Head of caudate nucleus (tissue), 42 donors: ENCODE results near the gene TMPRSS3.

ENCODE experiments used
- DNase-seq, 42 donors: peaks; one replicate each; pipeline versions ENCODE4 v3.0.0 to v3.0.0-alpha.2; 2020 to 2021; ENCODE audit warnings: mixed read lengths in 7 of 42
- intact Hi-C: fragments of 100-400 bp; cut with DNase I; formaldehyde crosslinking; loops from one replicate; pipeline ENCODE4 v1.15.0; 2022

Gene TMPRSS3

GRCh38 chr21:42346441-42346840 lies 49.4 kb downstream of the TMPRSS3 start:
- peak in 1 of 42 donors; percentile 32 for DNase-seq
- intact Hi-C loops, result no loop called here

GRCh38 chr21:42344631-42345030 lies 51.2 kb downstream of the TMPRSS3 start:
- no peak for DNase-seq
- intact Hi-C loops, result no loop called here

- peak in 1 of 42 donors; percentile 29 for DNase-seq
These were observed 51.8 kb downstream of the TMPRSS3 start for GRCh38 chr21:42343963-42344510.

GRCh38 chr21:42343556-42343955 lies 52.3 kb downstream of the TMPRSS3 start:
- DNase-seq, result peak in 1 of 42 donors; percentile 22
- intact Hi-C loops, result no loop called here

More at GRCh38 chr21:42343963-42344510, 51.8 kb downstream of the TMPRSS3 start:
- intact Hi-C loops, result no loop called here

GRCh38 chr21:42343101-42343500 lies 52.8 kb downstream of the TMPRSS3 start:
- intact Hi-C loops, result no loop called here
- peak in 1 of 42 donors; percentile 21 for DNase-seq

- intact Hi-C loops, result no loop called here
These were observed 53.9 kb downstream of the TMPRSS3 start for GRCh38 chr21:42341776-42342542.

GRCh38 chr21:42340187-42341050 lies 55.4 kb downstream of the TMPRSS3 start:
- intact Hi-C loops, result no loop called here
- peak in 1 of 42 donors; percentile 19 for DNase-seq

More at GRCh38 chr21:42341776-42342542, 53.9 kb downstream of the TMPRSS3 start:
- peak in 1 of 42 donors; percentile 35 for DNase-seq

GRCh38 chr21:42338729-42339715 lies 56.8 kb downstream of the TMPRSS3 start:
- intact Hi-C loops, result no loop called here
- peak in 1 of 42 donors; percentile 30 for DNase-seq

- DNase-seq, result peak; percentile 55 to 91 (median 79)
- intact Hi-C loops, result no loop called here
These were observed 57.8 kb downstream of the TMPRSS3 start for GRCh38 chr21:42337830-42338728.

GRCh38 chr21:42337276-42337675 lies 58.6 kb downstream of the TMPRSS3 start:
- intact Hi-C loops, result no loop called here
- DNase-seq, result no peak

GRCh38 chr21:42336054-42336453 lies 59.8 kb downstream of the TMPRSS3 start:
- peak in 1 of 42 donors; percentile 22 for DNase-seq
- intact Hi-C loops, result no loop called here

GRCh38 chr21:42332557-42333317 lies 63.1 kb downstream of the TMPRSS3 start:
- intact Hi-C loops, result no loop called here
- no peak for DNase-seq

GRCh38 chr21:42331660-42332059 lies 64.2 kb downstream of the TMPRSS3 start:
- no peak for DNase-seq

GRCh38 chr21:42330380-42331371 lies 65.2 kb downstream of the TMPRSS3 start:
- no peak for DNase-seq
- intact Hi-C loops, result no loop called here

More at GRCh38 chr21:42331660-42332059, 64.2 kb downstream of the TMPRSS3 start:
- intact Hi-C loops, result no loop called here

- DNase-seq, result peak in 3 of 42 donors; percentile 4 to 25 (median 9)
- intact Hi-C loops, result no loop called here
These were observed 71.0 kb downstream of the TMPRSS3 start for GRCh38 chr21:42324896-42325295.
